Germinal center (tissue), 1 donor: ENCODE results near the gene SLC16A11.
"Not testable (repeated sequence)": the region's sequence is repeated elsewhere in the genome, so short reads cannot be mapped to it uniquely, and the experiment has no call there.

ENCODE experiments used
- DNase-seq: peaks from one replicate; pipeline ENCODE4 v3.0.0; 2012; ENCODE audit warnings: mixed read lengths, low spot score

The SLC16A11 gene

GRCh38 chr17:7058831-7059447 lies 15.0 kb upstream of the SLC16A11 start:
- DNase-seq: no peak

DNA sequence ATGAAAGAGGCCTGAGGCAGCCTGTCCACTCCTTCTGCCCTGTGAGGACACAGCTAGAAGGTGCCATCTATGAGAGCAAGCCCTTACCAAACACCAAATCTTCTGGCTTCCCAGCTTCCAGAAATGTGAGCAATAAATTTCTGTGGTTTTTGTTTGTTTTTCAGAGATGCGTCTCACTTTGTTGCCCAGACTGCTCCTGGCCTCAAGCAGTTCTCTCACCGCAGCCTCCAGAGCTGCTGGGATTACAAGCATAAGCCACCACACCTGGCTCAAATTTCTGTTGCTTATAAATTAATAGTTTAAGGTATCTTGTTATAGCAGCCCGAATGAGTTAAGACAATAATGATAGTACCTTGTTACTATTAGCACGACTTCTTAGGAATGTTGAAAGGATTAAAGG lies 12.5 kb upstream of the SLC16A11 start:
- no peak for DNase-seq

GRCh38 chr17:7050583-7050982 lies 6.7 kb upstream of the SLC16A11 start:
- not testable (repeated sequence) for DNase-seq

DNA sequence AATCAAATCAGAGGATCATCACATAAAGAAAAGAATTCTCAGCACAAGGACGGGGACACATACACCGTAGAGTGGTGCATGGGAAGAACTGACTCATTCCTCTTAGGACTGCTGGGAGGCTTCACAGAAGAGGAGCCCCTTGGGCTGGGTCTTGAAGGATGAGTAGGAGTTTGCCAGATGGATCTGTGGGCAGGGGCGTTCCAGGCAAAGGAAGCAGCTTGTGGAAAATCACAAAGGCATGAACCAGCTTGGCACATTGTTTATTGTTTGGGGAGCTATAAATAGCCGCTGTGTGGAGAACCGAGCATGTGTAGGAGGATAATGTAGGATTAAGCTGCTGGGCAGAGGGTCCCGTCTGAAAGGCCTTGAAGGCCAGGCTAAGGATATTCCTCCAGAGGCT lies 5.1 kb upstream of the SLC16A11 start:
- DNase-seq: no peak

- no peak for DNase-seq
These were observed 3.7 kb upstream of the SLC16A11 start for GRCh38 chr17:7047566-7047965.

- DNase-seq: not testable (repeated sequence)
These were observed 3.0 kb upstream of the SLC16A11 start for GRCh38 chr17:7046725-7047397.

- DNase-seq: no peak
These were observed 2.3 kb upstream of the SLC16A11 start for GRCh38 chr17:7046127-7046724.

- no peak for DNase-seq
These were observed 1.7 kb upstream of the SLC16A11 start for GRCh38 chr17:7045492-7046126.

DNA sequence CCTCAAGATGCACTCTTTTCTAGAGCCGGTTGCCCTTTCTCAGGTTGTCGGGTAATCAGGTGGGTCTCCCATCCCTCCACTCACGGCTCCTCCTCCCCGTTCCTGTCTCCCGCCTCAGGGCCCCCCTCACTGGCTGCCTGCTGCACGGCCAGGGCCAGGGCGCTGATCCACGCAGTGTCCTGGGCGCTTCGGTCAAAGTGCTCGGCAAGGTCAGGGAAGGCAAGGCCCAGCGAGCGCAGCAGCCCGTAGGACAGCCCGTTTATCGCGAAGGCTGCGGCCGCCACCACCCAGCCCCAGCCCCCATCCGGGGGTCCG lies 753 bp downstream of the SLC16A11 start:
- no peak for DNase-seq

- peak; percentile 59 for DNase-seq
These were observed 1.3 kb downstream of the SLC16A11 start for GRCh38 chr17:7042501-7043181.

GRCh38 chr17:7041607-7042500 lies 2.0 kb downstream of the SLC16A11 start:
- DNase-seq: no peak

GRCh38 chr17:7039832-7040231 lies 4.1 kb downstream of the SLC16A11 start:
- no peak for DNase-seq

- no peak for DNase-seq
These were observed 5.6 kb downstream of the SLC16A11 start for GRCh38 chr17:7038025-7038862.

DNA sequence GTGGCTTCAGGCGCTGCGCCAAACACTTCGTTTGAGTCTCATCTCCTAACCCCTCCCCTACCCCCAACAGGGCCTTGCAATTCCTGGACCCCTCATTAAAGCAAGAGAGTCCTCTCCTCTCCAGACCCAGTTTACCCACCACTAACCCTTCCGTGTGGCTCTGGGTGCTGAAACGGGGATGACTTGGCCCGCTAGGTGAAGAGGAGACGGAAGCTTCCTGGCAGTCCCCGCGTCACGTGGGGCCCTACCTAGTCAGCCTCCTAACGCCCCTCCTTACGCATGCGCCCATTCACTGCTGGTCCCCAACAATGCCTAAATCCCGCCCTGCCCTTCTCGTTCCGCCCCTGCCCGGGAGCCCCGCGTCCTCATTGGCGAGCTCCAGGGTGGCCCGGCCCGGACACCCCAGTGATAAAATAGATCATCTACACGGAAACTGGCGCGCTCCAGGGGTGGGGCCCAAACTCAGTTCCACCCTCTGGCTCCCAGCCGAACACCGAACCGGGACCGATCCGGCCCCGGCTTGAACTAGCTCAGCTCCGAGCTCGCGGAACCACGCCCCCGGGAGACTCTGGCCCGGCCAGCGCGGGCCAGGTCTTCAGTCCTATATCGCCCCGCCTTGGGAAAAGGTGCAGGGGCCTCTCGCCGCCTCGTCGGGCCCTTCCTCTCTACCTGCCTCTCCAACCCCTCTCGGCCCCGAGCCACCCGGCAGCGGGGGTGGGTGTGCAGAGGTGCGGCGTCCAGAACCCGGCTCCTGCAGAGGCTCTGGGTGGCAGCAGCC lies 8.1 kb downstream of the SLC16A11 start, which contains the start of gene SLC16A13:
Gene SLC16A13 (plus strand): TSS at position 425 of the 778 bp plus-strand sequence. CDS start 368 bp downstream, outside the sequence.
- DNase-seq: peak; percentile 100

- no peak for DNase-seq
These were observed 8.8 kb downstream of the SLC16A11 start for GRCh38 chr17:7034955-7035590.

- no peak for DNase-seq
These were observed 14.2 kb downstream of the SLC16A11 start for GRCh38 chr17:7029659-7030058.

GRCh38 chr17:7029096-7029495 lies 14.8 kb downstream of the SLC16A11 start:
- no peak for DNase-seq

DNA sequence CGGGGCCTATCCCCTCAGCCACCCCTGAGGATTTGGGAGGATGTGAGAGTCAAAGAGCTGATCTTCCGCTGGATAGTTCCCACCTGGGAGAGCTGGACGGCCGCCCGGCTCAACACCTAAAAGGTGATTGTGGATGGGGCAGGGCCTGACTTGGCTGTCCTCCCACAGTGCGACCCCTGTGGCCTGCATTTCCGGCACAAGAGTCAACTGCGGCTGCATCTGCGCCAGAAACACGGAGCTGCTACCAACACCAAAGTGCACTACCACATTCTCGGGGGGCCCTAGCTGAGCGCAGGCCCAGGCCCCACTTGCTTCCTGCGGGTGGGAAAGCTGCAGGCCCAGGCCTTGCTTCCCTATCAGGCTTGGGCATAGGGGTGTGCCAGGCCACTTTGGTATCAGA lies 16.6 kb downstream of the SLC16A11 start:
- DNase-seq: no peak

- DNase-seq: no peak
These were observed 17.3 kb downstream of the SLC16A11 start for GRCh38 chr17:7026471-7027115.
